NT2/D1 (cell line): ENCODE results near the gene ARSI.

Source experiments
- DNase-seq: peaks from one replicate; pipeline ENCODE4 v3.0.0-alpha.2; 2011; ENCODE audit warnings: low read depth, low spot score
- H3K27me3 ChIP-seq: 2 replicates; pipeline ENCODE4 v1.6.0; 2011; ENCODE audit warnings: mild to moderate bottlenecking; ENCODE audit not compliant: insufficient read length, insufficient read depth
- H3K36me3 ChIP-seq: 2 replicates; pipeline ENCODE4 v1.6.1; 2011; ENCODE audit warnings: mild to moderate bottlenecking, low read length, mixed read lengths; ENCODE audit not compliant: insufficient read depth, insufficient read length
- H3K4me1 ChIP-seq: 2 replicates; pipeline ENCODE4 v1.5.1; 2011; ENCODE audit not compliant: insufficient read depth, insufficient read length
- H3K4me3 ChIP-seq: 2 replicates; pipeline ENCODE4 v1.5.1; 2011; ENCODE audit warnings: low read depth; ENCODE audit not compliant: insufficient read length
- H3K9ac ChIP-seq: 2 replicates; pipeline ENCODE4 v1.6.0; 2011; ENCODE audit warnings: low read depth; ENCODE audit not compliant: insufficient read length
- H3K9me3 ChIP-seq: 2 replicates; pipeline ENCODE4 v1.5.1; 2011; ENCODE audit warnings: mild to moderate bottlenecking, low read length; ENCODE audit not compliant: insufficient read depth
- SUZ12 ChIP-seq: IDR thresholded peaks from 2 replicates; pipeline ENCODE4 v1.6.1; 2011; ENCODE audit not compliant: insufficient read length, insufficient read depth; ENCODE audit errors: extremely low read depth
- YY1 ChIP-seq: IDR thresholded peaks from 2 replicates; pipeline ENCODE4 v1.6.1; 2011; ENCODE audit not compliant: insufficient read length, insufficient read depth
- ZNF274 ChIP-seq: IDR thresholded peaks from 2 replicates; pipeline ENCODE4 v1.6.1; 2011; ENCODE audit warnings: mild to moderate bottlenecking, low read depth, low read length

The ARSI gene

DNA sequence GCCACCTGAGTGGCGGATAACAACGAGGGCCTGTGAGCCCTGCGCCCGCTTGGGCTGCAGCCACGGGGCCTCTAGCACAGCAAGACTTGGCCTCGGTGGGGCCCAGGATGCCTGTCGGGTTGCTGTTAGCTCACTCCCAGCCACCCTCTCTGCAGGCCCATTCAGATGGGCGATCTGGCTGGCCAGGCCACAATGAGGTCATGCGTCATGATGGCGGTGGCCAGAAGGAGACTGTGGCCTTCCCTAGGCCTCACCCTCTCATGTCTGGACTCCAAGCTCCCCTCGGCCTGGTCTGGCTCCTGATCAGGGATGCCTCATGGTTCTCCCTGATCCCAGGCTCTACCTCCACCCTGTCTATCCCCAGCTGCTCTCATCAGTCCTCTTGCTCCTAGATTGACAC, 35.8 kb upstream of the ARSI start:
- no peaks in the 10 kb centered on the region for H3K36me3 ChIP-seq

DNA sequence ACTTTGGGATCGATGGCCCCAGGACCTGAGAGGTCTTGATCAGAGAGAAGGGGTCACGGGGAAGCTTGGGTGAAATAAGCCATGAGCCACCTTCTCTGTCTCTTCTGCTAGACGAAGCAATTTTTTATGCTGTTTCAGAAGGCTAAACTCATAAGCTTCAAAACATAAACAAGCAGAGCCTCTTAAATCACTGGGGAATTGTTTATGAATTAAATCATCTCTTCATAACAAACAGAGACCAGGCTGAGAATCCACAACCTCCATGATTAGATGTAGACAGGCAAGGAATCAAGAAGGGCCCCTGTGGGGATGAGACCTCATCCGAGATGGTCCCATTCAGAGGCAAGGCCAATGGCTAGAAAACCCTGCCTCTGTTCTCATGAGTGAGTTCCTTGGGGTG, 33.1 kb upstream of the ARSI start:
- no peak for DNase-seq
- TF ChIP-seq YY1 (no peak), ZNF274 (no peak), SUZ12 (no peak)
- peaks cover 2% of the 10 kb centered on the region for H3K4me1 ChIP-seq
- H3K36me3 ChIP-seq = no peaks in the 10 kb centered on the region
- no peak overlapping the region for H3K9ac ChIP-seq
- no peak overlapping the region for H3K4me3 ChIP-seq
- H3K27me3 ChIP-seq = no peaks in the 10 kb centered on the region
- no peaks in the 10 kb centered on the region; the same call in 1 of the 2 replicates for H3K9me3 ChIP-seq

More for the DNA sequence above, 35.8 kb upstream of the ARSI start:
- Histone ChIP-seq H3K9ac (no peak overlapping the region), H3K9me3 (no peaks in the 10 kb centered on the region), H3K4me3 (no peak overlapping the region), H3K4me1 (peaks cover 2% of the 10 kb centered on the region), H3K27me3 (no peaks in the 10 kb centered on the region)
- no peak for DNase-seq
- TF ChIP-seq ZNF274 = no peak
- TF ChIP-seq YY1 = no peak
- no peak for TF ChIP-seq SUZ12

DNA sequence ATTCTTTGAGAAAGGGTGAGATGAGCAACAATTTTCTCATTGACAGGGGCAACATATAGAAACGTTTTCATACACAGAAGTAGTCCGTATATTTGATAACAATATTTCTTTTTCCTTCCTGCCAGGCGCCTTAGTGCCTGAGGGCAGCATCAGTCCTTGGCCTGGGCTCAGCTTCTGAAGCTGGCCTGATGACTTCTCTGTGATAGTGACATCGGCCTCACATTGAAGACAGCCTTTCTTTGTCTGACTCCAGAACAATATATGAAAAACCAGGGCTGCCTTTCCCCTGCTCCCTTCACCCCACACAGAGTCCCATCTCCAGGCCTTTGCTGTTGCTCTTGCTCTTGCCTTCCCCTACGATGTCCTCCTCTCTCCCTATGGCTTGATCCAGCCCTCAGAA, 30.7 kb upstream of the ARSI start:
- Histone ChIP-seq H3K27me3 (no peaks in the 10 kb centered on the region), H3K4me1 (no peaks in the 10 kb centered on the region), H3K36me3 (no peaks in the 10 kb centered on the region), H3K9me3 (no peaks in the 10 kb centered on the region; the same call in 1 of the 2 replicates), H3K9ac (no peak overlapping the region), H3K4me3 (no peak overlapping the region)
- DNase-seq = no peak
- TF ChIP-seq SUZ12 (no peak), YY1 (no peak), ZNF274 (no peak)

DNA sequence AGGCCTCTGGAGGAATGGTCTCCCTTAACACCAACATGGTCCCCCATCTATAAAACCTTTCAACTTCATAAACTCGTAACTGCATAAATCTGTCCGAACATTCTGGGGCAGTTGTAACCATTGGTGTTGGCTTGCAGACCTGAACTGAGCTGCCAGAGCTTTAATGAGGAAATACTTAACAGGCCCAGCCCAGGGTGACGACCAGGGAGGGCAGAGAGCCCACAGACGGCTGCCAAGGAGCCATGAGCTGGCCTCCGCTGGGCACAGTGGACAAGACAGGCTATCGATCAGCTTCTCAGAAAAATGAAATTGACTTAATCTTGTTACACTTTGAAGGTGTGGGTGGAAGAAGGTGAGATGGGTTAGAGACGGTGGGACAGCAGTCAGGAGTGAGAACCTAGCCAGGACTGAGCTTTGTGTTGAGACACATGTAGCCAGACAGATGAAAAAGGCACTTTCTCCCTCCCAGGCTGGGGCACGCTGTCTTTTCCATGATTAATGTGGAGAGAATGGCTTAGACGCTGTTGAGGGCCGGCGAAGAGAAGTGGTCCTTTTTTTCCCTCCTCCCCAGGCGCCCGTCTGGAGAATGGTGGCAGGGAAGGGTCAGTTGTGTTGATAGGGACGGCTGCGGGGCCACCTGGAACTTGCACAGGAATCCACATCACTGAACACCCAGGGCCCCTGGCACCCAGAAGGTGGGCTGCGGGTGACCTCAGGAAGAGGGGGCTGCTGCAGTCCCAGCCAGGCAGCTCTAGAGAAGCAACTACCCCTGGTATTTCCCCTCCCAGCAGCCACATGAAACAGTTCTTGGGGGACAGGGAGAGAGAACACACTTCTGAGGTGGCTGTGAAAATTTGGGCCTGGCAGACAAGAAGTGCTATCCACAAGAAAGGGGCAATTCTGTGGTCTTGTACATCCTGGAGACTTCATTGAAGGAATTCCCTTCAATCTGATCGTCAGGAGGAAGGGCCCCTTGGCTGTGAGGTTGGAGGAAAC, 27.5 kb upstream of the ARSI start:
- no peak for DNase-seq
- TF ChIP-seq ZNF274 (no peak), SUZ12 (no peak), YY1 (no peak)
- no peak overlapping the region for H3K9ac ChIP-seq
- no peaks in the 10 kb centered on the region for H3K27me3 ChIP-seq
- H3K36me3 ChIP-seq = no peaks in the 10 kb centered on the region
- H3K4me3 ChIP-seq = no peak overlapping the region
- peaks cover 8% of the 10 kb centered on the region for H3K4me1 ChIP-seq
- no peaks in the 10 kb centered on the region; the same call in 1 of the 2 replicates for H3K9me3 ChIP-seq

DNA sequence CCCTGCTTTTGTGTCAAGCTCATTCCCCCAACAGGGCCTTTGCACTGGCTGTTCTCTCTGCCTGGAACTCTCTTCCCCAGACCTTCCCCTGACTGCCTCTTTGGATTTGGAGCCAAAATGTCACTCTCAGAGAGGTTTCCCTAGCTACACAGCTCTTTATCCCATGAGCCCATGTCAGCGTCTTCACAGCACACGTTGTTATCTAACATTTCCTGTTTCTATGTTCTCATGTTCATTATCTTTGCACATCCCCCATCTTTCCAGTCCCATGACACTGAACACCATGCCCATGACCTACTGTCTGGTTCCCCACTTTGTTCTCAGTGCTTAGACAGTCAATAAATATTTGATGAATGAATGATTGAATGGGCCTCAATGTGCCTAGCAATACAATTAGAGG, 26.3 kb upstream of the ARSI start:
- Histone ChIP-seq H3K9ac (no peak overlapping the region), H3K9me3 (no peaks in the 10 kb centered on the region; the same call in 1 of the 2 replicates), H3K4me3 (no peak overlapping the region), H3K36me3 (no peaks in the 10 kb centered on the region), H3K27me3 (no peaks in the 10 kb centered on the region), H3K4me1 (peaks cover 8% of the 10 kb centered on the region)
- no peak for TF ChIP-seq SUZ12
- TF ChIP-seq ZNF274 = no peak
- no peak for TF ChIP-seq YY1
- no peak for DNase-seq

DNA sequence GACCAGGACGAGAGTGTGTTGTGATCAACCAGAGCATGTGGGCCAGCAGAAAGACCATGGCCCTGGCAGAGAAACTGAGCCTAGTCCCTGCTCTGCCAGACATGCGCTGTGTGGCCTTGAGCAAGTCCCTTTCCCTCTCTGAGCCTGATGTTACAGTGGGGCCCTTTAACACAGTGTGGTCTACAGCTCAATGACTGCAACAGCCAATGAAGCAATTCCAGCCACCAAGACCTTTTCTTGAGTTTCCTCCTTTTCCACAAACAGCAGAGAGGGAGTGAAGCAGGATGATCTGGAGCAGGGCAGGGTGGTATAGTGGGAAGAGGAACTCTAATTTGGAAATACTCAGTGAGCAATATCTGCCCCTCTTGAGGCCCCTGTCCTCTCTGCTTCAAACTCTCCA, 25.8 kb upstream of the ARSI start:
- no peaks in the 10 kb centered on the region for H3K27me3 ChIP-seq
- no peaks in the 10 kb centered on the region for H3K36me3 ChIP-seq
- TF ChIP-seq YY1 = no peak
- no peak for TF ChIP-seq ZNF274
- TF ChIP-seq SUZ12 = no peak
- no peak overlapping the region for H3K9ac ChIP-seq
- H3K4me3 ChIP-seq = no peak overlapping the region
- H3K4me1 ChIP-seq = peaks cover 8% of the 10 kb centered on the region
- H3K9me3 ChIP-seq = no peaks in the 10 kb centered on the region; the same call in 1 of the 2 replicates
- DNase-seq = no peak

DNA sequence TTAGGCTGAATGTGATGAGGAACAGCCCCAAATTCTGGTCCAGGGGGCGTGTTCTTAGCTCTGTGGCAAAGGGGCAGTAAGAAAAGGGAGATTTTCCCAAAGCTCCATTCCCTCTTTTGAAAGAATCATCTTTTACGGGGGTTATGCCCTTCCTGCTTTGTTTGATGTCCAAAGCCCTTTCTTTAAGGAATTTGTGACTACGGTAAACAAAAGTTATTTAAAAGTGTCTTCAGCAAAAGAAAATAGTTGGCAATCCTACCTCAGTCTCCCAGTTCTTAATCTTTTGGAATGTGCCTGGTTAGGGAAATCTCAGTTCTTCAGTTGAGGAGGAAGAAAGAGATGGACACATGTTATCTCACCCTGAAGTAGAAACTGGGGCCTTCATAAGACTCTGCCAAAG, 24.4 kb upstream of the ARSI start:
- Histone ChIP-seq H3K36me3 (no peaks in the 10 kb centered on the region), H3K4me1 (peaks cover 8% of the 10 kb centered on the region), H3K9me3 (no peaks in the 10 kb centered on the region), H3K4me3 (no peak overlapping the region), H3K27me3 (no peaks in the 10 kb centered on the region), H3K9ac (no peak overlapping the region)
- no peak for DNase-seq
- no peak for TF ChIP-seq SUZ12
- TF ChIP-seq YY1 = no peak
- TF ChIP-seq ZNF274 = no peak
